Epithelial cell of esophagus (primary cell): Measurements from ENCODE around the gene CAPZA1.
"Not testable (repeated sequence)": the region's sequence is repeated elsewhere in the genome, so short reads cannot be mapped to it uniquely, and the experiment has no call there.

ENCODE experiments used
- DNase-seq: peaks from one replicate; pipeline ENCODE4 v3.0.0; 2010; ENCODE audit warnings: low read depth
- H3K4me3 ChIP-seq: 2 replicates; pipeline ENCODE4 v1.5.1; 2011; ENCODE audit warnings: mild to moderate bottlenecking, low read length, control low read depth
- CTCF ChIP-seq: IDR thresholded peaks from 2 replicates; pipeline ENCODE4 v1.5.1; 2011; ENCODE audit warnings: low read depth, mild to moderate bottlenecking, low read length, control low read depth, inconsistent platforms; ENCODE audit not compliant: insufficient read depth; ENCODE audit errors: missing control alignments

Gene CAPZA1

GRCh38 chr1:112614460-112615065 lies 5.1 kb upstream of the CAPZA1 start:
- H3K4me3 ChIP-seq: no peak overlapping the region
- TF ChIP-seq CTCF: peak; percentile 74
- DNase-seq: peak; percentile 64

GRCh38 chr1:112618114-112618720 lies 1.4 kb upstream of the CAPZA1 start:
- no peak for TF ChIP-seq CTCF
- peak overlapping the region; percentile 100 for H3K4me3 ChIP-seq
- peak; percentile 56 for DNase-seq

GRCh38 chr1:112618721-112619517 lies 713 bp upstream of the CAPZA1 start, which contains the start of gene ST7L:
TSS of gene ST7L (minus strand) at chr1:112619141. CDS start at chr1:112619113, 28 bp downstream.
- peak within 1 kb of the TSS; percentile 100 for H3K4me3 ChIP-seq
- DNase-seq: peak; percentile 82
- no peak for TF ChIP-seq CTCF

GRCh38 chr1:112620377-112620695 lies 704 bp downstream of the CAPZA1 start:
- no peak for TF ChIP-seq CTCF
- H3K4me3 ChIP-seq: peak overlapping the region; percentile 100

GRCh38 chr1:112624493-112624892 lies 4.9 kb downstream of the CAPZA1 start:
- not testable (repeated sequence) for DNase-seq, H3K4me3 ChIP-seq

More at GRCh38 chr1:112620377-112620695, 704 bp downstream of the CAPZA1 start:
- DNase-seq: no peak

GRCh38 chr1:112625696-112626095 lies 6.1 kb downstream of the CAPZA1 start:
- no peak for DNase-seq
- no peak for TF ChIP-seq CTCF
- H3K4me3 ChIP-seq: no peak overlapping the region

- H3K4me3 ChIP-seq: no peak overlapping the region
- TF ChIP-seq CTCF: no peak
- no peak for DNase-seq
Observed at GRCh38 chr1:112626193-112626592, 6.6 kb downstream of the CAPZA1 start.
